Calu3 (cell line): ENCODE measurements around the gene CD99. TPM values are rescaled to one million over a fixed set of nuclear protein-coding genes. Genes with fewer than 3 reads are reported as not detected.

Experiments used
- Bru-seq: library from RNA; stranded (reverse); fragments of 400-500 nt; gene quantifications from one replicate; lab custom pipeline; 2021; lab: Mats Ljungman, UMichigan
- BruChase-seq, 2 experiments: library from RNA; stranded (reverse); fragments of 400-500 nt; gene quantifications; one replicate each; lab custom pipeline; 2021; lab: Mats Ljungman, UMichigan
- BruUV-seq: library from RNA; stranded (reverse); fragments of 400-500 nt; replicated peaks from 2 replicates; lab custom pipeline; 2021; lab: Mats Ljungman, UMichigan
- CTCF ChIA-PET: fragments of 300-600 bp; sonication (Branson Sonifier 250); formaldehyde crosslinking; loops from one replicate; lab custom pipeline; 2022; ENCODE audit warnings: antibody characterized with exemption; lab: Charles Lee
- DNase-seq: peaks from one replicate; pipeline ENCODE4 v3.0.0; 2022
- H3K27ac Mint-ChIP-seq: one replicate; pipeline ENCODE4 v1.8.0; 2022; ENCODE audit warnings: mixed read lengths; ENCODE audit not compliant: unreplicated experiment
- H3K27me3 Mint-ChIP-seq: one replicate; pipeline ENCODE4 v1.8.0; 2022; ENCODE audit warnings: mixed read lengths; ENCODE audit not compliant: unreplicated experiment
- H3K36me3 Mint-ChIP-seq: one replicate; pipeline ENCODE4 v1.8.0; 2022; ENCODE audit warnings: mild to moderate bottlenecking, moderate library complexity, mixed read lengths; ENCODE audit not compliant: insufficient read depth, unreplicated experiment
- H3K4me1 Mint-ChIP-seq: one replicate; pipeline ENCODE4 v1.8.0; 2022; ENCODE audit warnings: mild to moderate bottlenecking, low read depth, mixed read lengths; ENCODE audit not compliant: unreplicated experiment
- H3K4me3 Mint-ChIP-seq: one replicate; pipeline ENCODE4 v1.8.0; 2022; ENCODE audit warnings: mild to moderate bottlenecking, low read depth, moderate library complexity, mixed read lengths; ENCODE audit not compliant: unreplicated experiment
- H3K9me3 Mint-ChIP-seq: one replicate; pipeline ENCODE4 v1.8.0; 2022; ENCODE audit warnings: low read depth, mixed read lengths; ENCODE audit not compliant: unreplicated experiment
- intact Hi-C: fragments of 100-400 bp; cut with micrococcal nuclease; formaldehyde crosslinking; loops from one replicate; pipeline ENCODE4 v1.10.0; 2022; ENCODE audit not compliant: unreplicated experiment
- long read RNA-seq: library from polyadenylated mRNA; stranded (forward); transcript quantifications from one replicate; pipeline ENCODE4 v2.0.0, GENCODE V29; 2022
- total RNA-seq: library from RNA; stranded (reverse); gene quantifications from 2 replicates; pipeline ENCODE4 v1.2.3, GENCODE V29; 2022
- TF ChIP-seq, protein P1 (sequence below): fragments of 200-600 bp; IDR thresholded peaks from one replicate; pipeline ENCODE4 v1.8.0; 2022; ENCODE audit warnings: antibody characterized with exemption; ENCODE audit not compliant: unreplicated experiment

CD99 gene, protein sequence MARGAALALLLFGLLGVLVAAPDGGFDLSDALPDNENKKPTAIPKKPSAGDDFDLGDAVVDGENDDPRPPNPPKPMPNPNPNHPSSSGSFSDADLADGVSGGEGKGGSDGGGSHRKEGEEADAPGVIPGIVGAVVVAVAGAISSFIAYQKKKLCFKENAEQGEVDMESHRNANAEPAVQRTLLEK
- total RNA-seq (51.2 and 73.9 TPM in 2 replicates), Bru-seq, nascent RNA (percentile 51 among the genes with signal in this experiment), BruChase-seq, experiment 1, labeled RNA remaining after a 6-hour chase (percentile 55 among the genes with signal in this experiment), BruChase-seq, experiment 2, labeled RNA remaining after a 2-hour chase (percentile 53 among the genes with signal in this experiment)
- long read RNA-seq, transcript CD99-212 (10 exons, 1,089 nt) = minor isoform, 6 of 110 reads
- long read RNA-seq, transcript CD99-205 (10 exons, 1,291 nt) = major isoform, 90 of 110 reads
- long read RNA-seq, partial matches to known transcripts = 2 of 110 reads
- long read RNA-seq, other reads (novel, unspliced or antisense) = 10 of 110 reads

DNA sequence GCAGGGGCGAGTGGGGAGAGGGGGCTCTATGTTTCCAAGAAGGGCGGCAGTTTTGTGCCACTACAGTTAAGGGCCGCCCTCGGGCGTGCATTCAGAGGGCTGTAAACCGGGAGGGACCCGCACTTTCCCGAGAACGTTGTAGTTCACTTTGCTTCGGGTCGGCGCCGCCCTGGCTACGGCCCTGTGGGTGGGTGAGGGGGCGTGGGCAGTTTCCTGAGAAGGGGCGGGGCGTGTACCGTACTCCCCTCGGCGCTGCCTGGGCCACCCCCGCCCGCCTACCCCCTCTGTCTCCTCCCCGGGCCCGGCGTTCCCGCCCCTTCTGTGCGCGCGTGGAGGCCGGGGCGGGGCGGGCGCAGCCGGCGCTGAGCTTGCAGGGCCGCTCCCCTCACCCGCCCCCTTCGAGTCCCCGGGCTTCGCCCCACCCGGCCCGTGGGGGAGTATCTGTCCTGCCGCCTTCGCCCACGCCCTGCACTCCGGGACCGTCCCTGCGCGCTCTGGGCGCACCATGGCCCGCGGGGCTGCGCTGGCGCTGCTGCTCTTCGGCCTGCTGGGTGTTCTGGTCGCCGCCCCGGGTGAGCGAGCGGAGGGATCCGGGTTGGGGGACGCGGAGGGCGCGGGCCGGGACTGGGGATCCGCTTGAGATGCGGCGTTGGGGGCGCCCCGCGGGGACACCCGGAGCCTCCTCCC lies at the start of gene CD99:
Gene CD99, plus strand, starts transcription at position 440 of the 687 bp plus-strand sequence. Its CDS starts 66 bp downstream, at position 506.
- no peaks in the 10 kb centered on the region for H3K27me3 Mint-ChIP-seq
- BruUV-seq = no TSS peak
- H3K27ac Mint-ChIP-seq = peak within 1 kb of the TSS; percentile 84
- intact Hi-C loops = no loop called here
- CTCF ChIA-PET = no interaction called here
- H3K4me3 Mint-ChIP-seq = peak within 1 kb of the TSS; percentile 81
- TF ChIP-seq, protein P1, sequence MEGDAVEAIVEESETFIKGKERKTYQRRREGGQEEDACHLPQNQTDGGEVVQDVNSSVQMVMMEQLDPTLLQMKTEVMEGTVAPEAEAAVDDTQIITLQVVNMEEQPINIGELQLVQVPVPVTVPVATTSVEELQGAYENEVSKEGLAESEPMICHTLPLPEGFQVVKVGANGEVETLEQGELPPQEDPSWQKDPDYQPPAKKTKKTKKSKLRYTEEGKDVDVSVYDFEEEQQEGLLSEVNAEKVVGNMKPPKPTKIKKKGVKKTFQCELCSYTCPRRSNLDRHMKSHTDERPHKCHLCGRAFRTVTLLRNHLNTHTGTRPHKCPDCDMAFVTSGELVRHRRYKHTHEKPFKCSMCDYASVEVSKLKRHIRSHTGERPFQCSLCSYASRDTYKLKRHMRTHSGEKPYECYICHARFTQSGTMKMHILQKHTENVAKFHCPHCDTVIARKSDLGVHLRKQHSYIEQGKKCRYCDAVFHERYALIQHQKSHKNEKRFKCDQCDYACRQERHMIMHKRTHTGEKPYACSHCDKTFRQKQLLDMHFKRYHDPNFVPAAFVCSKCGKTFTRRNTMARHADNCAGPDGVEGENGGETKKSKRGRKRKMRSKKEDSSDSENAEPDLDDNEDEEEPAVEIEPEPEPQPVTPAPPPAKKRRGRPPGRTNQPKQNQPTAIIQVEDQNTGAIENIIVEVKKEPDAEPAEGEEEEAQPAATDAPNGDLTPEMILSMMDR = no peak
- no peaks in the 10 kb centered on the region for H3K9me3 Mint-ChIP-seq
- peaks cover 19% of the 10 kb centered on the region for H3K36me3 Mint-ChIP-seq
- DNase-seq = peak; percentile 76
- H3K4me1 Mint-ChIP-seq = no peaks in the 10 kb centered on the region

DNA sequence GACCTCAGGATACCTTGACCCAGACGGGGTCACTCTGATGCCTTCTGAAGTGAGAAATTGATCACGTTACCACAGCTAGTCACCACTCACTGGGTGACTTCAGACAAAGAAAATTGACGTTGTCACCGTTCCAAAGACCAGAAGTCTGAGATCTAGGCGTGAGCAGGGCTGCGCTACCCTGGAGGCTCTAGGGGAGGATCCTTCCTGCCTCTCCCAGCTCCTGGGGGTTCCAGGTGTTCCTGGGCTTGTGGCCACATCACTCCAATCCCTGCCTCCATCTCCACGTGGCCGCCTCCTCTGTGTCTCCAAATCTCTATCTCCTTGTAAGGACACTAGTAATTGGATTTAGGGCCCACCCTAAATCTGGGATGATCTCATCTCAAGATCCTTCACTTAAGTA lies 48.9 kb upstream of the CD99 start:
- Mint-ChIP-seq H3K36me3 (no peaks in the 10 kb centered on the region), H3K4me1 (no peaks in the 10 kb centered on the region), H3K27ac (no peak overlapping the region), H3K4me3 (no peak overlapping the region), H3K27me3 (no peaks in the 10 kb centered on the region), H3K9me3 (no peaks in the 10 kb centered on the region)
- TF ChIP-seq, protein P1 = no peak
- no TSS peak for BruUV-seq
- DNase-seq = no peak
- intact Hi-C loops = no loop called here
- CTCF ChIA-PET = no interaction called here

DNA sequence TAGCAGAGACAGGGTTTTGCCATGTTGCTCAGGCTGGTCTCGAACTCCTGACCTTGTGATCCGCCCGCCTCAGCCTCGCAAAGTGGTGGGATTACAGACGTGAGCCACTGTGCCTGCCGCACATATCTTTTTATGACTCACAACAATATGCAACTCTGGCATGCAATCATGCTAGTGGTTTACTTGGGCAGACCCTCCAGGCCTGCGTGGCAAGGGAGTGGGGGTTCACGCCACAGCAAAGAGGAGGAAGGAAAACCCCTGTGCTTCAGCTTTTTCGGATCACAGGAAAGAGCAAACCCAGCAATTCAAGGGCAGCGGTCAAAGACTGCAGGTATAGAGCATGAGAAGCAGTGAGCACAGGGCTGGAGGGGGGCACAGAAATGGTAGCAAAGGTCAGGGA lies 48.3 kb upstream of the CD99 start:
- CTCF ChIA-PET = no interaction called here
- TF ChIP-seq, protein P1 = no peak
- no peaks in the 10 kb centered on the region for H3K27me3 Mint-ChIP-seq
- DNase-seq = no peak
- no peak overlapping the region for H3K27ac Mint-ChIP-seq
- H3K9me3 Mint-ChIP-seq = no peaks in the 10 kb centered on the region
- no peaks in the 10 kb centered on the region for H3K36me3 Mint-ChIP-seq
- H3K4me1 Mint-ChIP-seq = no peaks in the 10 kb centered on the region
- no TSS peak for BruUV-seq
- H3K4me3 Mint-ChIP-seq = no peak overlapping the region
- intact Hi-C loops = no loop called here

DNA sequence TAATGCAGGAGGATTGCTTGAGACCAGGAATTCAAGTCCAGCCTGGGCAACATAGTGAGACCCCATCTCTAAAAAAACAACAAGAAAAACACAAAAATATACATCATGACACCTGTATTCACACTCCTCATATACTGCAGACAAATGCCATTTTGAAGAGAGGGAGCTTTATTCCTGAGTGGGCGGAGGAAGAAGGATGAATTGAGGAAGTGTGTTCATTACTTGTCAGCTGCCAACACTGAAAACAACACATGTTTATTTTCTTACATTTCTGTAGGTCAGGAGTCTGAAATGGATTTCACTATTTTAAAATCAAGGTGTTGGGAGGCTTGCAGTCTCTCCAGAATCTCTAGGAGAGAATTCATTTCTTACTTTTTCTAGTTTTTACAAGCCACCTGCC lies 47.2 kb upstream of the CD99 start:
- TF ChIP-seq, protein P1 = no peak
- Mint-ChIP-seq H3K4me3 (no peak overlapping the region), H3K4me1 (no peaks in the 10 kb centered on the region), H3K36me3 (no peaks in the 10 kb centered on the region), H3K9me3 (no peaks in the 10 kb centered on the region), H3K27ac (no peak overlapping the region), H3K27me3 (no peaks in the 10 kb centered on the region)
- CTCF ChIA-PET = no interaction called here
- intact Hi-C loops = no loop called here
- no peak for DNase-seq
- BruUV-seq = no TSS peak
